ENCODE data around the gene ADAM12.

GRCh38 chr10:126429275-126429674 is 41.0 kb upstream of the ADAM12 start:
- TF ChIP-seq BHLHE40 (IDR thresholded peaks at IDR 0.05; ENCODE audit: borderline replicate concordance): no peak
- TF ChIP-seq FOXK2 (IDR thresholded peaks at IDR 0.05): no peak
- no peak for TF ChIP-seq SUZ12 (IDR thresholded peaks at IDR 0.05)
- no peak for TF ChIP-seq HDGF (IDR thresholded peaks at IDR 0.05; ENCODE audit: borderline replicate concordance)
